Liver (tissue), 9 donors: ENCODE measurements around the gene CARD14. TPM values are rescaled to one million over a fixed set of nuclear protein-coding genes. Genes with fewer than 3 reads are reported as not detected.

Source experiments
- DNase-seq: peaks from one replicate; pipeline ENCODE4 v3.0.0-alpha.2; 2017; ENCODE audit warnings: low spot score
- H3K27ac ChIP-seq, 2 donors: one replicate each; pipeline ENCODE4 v1.7.0; 2013; ENCODE audit warnings: inconsistent platforms in 2 of 2, low read length in 2 of 2, control low read depth in 1 of 2, low read depth in 1 of 2, mild to moderate bottlenecking in 1 of 2
- H3K27me3 ChIP-seq, 4 donors: one replicate each; pipeline versions ENCODE4 v1.6.1 to v1.7.0; 2013; ENCODE audit warnings: low read length in 3 of 4, inconsistent platforms in 1 of 4, mild to moderate bottlenecking in 1 of 4, moderate library complexity in 1 of 4; ENCODE audit not compliant: control insufficient read depth in 4 of 4, insufficient read depth in 4 of 4
- H3K36me3 ChIP-seq, 4 donors: one replicate each; pipeline versions ENCODE4 v1.6.1 to v1.7.0; 2013; ENCODE audit warnings: low read length in 3 of 4, mild to moderate bottlenecking in 3 of 4, low read depth in 1 of 4, moderate library complexity in 1 of 4; ENCODE audit not compliant: control insufficient read depth in 4 of 4, insufficient read depth in 3 of 4
- H3K4me1 ChIP-seq, 4 donors: one replicate each; pipeline versions ENCODE4 v1.6.1 to v1.7.0; 2013; ENCODE audit warnings: low read length in 3 of 4, mild to moderate bottlenecking in 3 of 4, moderate library complexity in 1 of 4; ENCODE audit not compliant: control insufficient read depth in 4 of 4, insufficient read depth in 4 of 4
- H3K4me3 ChIP-seq, 3 donors: one replicate each; pipeline versions ENCODE4 v1.6.1 to v1.7.0; 2013; ENCODE audit warnings: low read length in 3 of 3, control low read depth in 1 of 3, low read depth in 1 of 3, mild to moderate bottlenecking in 1 of 3
- H3K9ac ChIP-seq, 2 donors: one replicate each; pipeline ENCODE4 v1.7.0; 2013; ENCODE audit warnings: low read length in 2 of 2, mild to moderate bottlenecking in 2 of 2, moderate library complexity in 2 of 2, control low read depth in 1 of 2, low read depth in 1 of 2
- H3K9me3 ChIP-seq, 4 donors: one replicate each; pipeline versions ENCODE4 v1.6.1 to v1.7.0; 2013; ENCODE audit warnings: low read length in 3 of 4; ENCODE audit not compliant: control insufficient read depth in 4 of 4
- CTCF ChIP-seq: fragments of 150-350 bp; IDR thresholded peaks from 2 replicates; pipeline ENCODE4 v1.5.1; 2017; ENCODE audit warnings: improper control_type of control experiment, low read depth, low read length; ENCODE audit not compliant: missing input control
- FOXA2 ChIP-seq: IDR thresholded peaks from 2 replicates; pipeline ENCODE4 v1.6.1; 2016; ENCODE audit warnings: antibody characterized with exemption
- GABPA ChIP-seq, 2 donors: IDR thresholded peaks in 1 of 2; conservative IDR thresholded peaks in 1 of 2; 2 replicates each; pipeline ENCODE4 v1.6.1; 2016; ENCODE audit warnings: antibody characterized with exemption in 2 of 2, mild to moderate bottlenecking in 1 of 2, moderate library complexity in 1 of 2
- HNF4A ChIP-seq, 2 donors: conservative IDR thresholded peaks; 2 replicates each; pipeline ENCODE4 v1.6.1; 2016; ENCODE audit warnings: antibody characterized with exemption in 2 of 2, mild to moderate bottlenecking in 2 of 2
- HNF4G ChIP-seq: IDR thresholded peaks from 2 replicates; pipeline ENCODE4 v1.6.1; 2016; ENCODE audit warnings: antibody characterized with exemption
- JUND ChIP-seq, 2 donors: IDR thresholded peaks; 2 replicates each; pipeline ENCODE4 v1.6.1; 2016; ENCODE audit warnings: antibody characterized with exemption in 2 of 2
- MAX ChIP-seq: IDR thresholded peaks from 2 replicates; pipeline ENCODE4 v1.6.1; 2016; ENCODE audit warnings: antibody characterized with exemption
- RAD21 ChIP-seq, 2 donors: IDR thresholded peaks; 2 replicates each; pipeline ENCODE4 v1.6.1; 2016; ENCODE audit warnings: antibody characterized with exemption in 2 of 2, mild to moderate bottlenecking in 2 of 2
- SP1 ChIP-seq: IDR thresholded peaks from 2 replicates; pipeline ENCODE4 v1.6.1; 2018; ENCODE audit warnings: antibody characterized with exemption, mild to moderate bottlenecking
- YY1 ChIP-seq: IDR thresholded peaks from 2 replicates; pipeline ENCODE4 v1.6.1; 2016; ENCODE audit warnings: antibody characterized with exemption, mild to moderate bottlenecking
- ZBTB33 ChIP-seq: IDR thresholded peaks from 2 replicates; pipeline ENCODE4 v1.6.1; 2016; ENCODE audit warnings: antibody characterized with exemption
- WGBS: extraction: QIAGEN DNeasy Blood & Tissue Kit; methylation state at CpG from one replicate; pipeline ENCODE4 v1.1.7; 2013; 5-methylcytosine and 5-hydroxymethylcytosine counted together
- polyA plus RNA-seq, 2 donors: library from polyadenylated mRNA; stranded (reverse) in 1 of 2; unstranded in 1 of 2; fragments of 200-250 nt in 1 of 2; fragments of >200 nt in 1 of 2; fragmentation: Nextera tagmentation in 1 of 2; extraction: Ambion mirVana in 1 of 2; gene quantifications; one replicate each; pipeline versions ENCODE4 v1.2.1 to v1.2.3, GENCODE V29; 2013 to 2015
- total RNA-seq, 2 donors: library from RNA; depleted of rRNA; stranded (reverse); fragments of >200 nt; gene quantifications; one replicate each; pipeline ENCODE4 v1.2.3, GENCODE V29; 2014
- TF ChIP-seq, protein P1 (sequence below): IDR thresholded peaks from 2 replicates; pipeline ENCODE4 v1.6.1; 2016; ENCODE audit warnings: antibody characterized with exemption
- donor health status: healthy.
- donor health status: healthy.
- donor health status: healthy.
- donor health status: healthy.
- donor health status: healthy.

CARD14 gene
- total and polyA plus RNA-seq, 4 donors: 0.07 to 0.70 (median 0.29) TPM

DNA sequence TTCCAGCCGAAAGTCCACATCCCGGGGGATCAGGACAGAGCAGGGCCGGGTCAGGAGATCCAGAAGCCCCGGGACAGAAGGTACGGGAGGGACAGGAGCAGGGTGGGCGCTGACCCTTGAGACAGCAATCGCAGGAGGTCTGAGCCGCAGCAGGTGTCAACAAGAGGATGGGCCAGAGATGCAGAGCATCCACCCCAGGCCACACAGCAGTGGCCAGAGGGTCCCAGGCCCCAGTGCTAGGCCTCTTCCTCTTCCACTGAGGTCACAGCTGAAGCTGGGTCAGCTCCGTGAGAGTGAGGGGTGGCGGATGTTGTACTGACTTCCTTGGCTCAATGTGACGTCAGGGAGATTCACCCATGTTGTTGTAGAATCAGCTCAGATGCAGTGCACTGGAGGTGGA is 82.1 kb downstream of the CARD14 start:
- H3K4me1 ChIP-seq: no peaks in the 10 kb centered on the region
- DNase-seq: no peak
- no peak overlapping the region for H3K9ac ChIP-seq
- H3K9me3 ChIP-seq: no peaks in the 10 kb centered on the region
- peaks cover 0 to 4% (median 0%) of the 10 kb centered on the region in 4 donors for H3K36me3 ChIP-seq
- WGBS: 93% methylated on average over 11 of the region's 11 CpGs
- no peaks in the 10 kb centered on the region for H3K27me3 ChIP-seq
- TF ChIP-seq JUND (IDR thresholded peaks at IDR 0.05): no peak
- TF ChIP-seq YY1: no peak
- no peak for TF ChIP-seq ZBTB33
- TF ChIP-seq HNF4G: no peak
- no peak for TF ChIP-seq SP1
- no peak for TF ChIP-seq GABPA (IDR thresholded peaks at IDR 0.05 in 1 of 2, conservative IDR thresholded peaks at IDR 0.05 in 1 of 2)
- TF ChIP-seq FOXA2: no peak
- no peak overlapping the region for H3K27ac ChIP-seq
- H3K4me3 ChIP-seq: no peak overlapping the region

DNA sequence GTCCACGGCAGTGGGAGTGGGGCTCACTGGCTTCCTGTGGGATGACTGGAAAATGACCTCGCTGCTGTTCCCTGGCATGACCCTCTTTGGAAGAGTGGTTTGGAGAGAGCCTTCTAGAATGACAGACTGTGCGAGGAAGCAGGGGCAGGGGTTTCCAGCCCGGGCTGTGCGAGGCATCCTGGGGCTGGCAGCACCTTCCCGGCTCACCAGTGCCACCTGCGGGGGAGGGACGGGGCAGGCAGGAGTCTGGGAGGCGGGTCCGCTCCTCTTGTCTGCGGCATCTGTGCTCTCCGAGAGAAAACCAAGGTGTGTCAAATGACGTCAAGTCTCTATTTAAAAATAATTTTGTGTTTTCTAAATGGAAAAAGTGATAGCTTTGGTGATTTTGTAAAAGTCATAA is 83.0 kb downstream of the CARD14 start:
- H3K9me3 ChIP-seq: no peaks in the 10 kb centered on the region
- WGBS: 47% methylated on average over 13 of the region's 13 CpGs
- no peak overlapping the region for H3K9ac ChIP-seq
- no peak overlapping the region for H3K4me3 ChIP-seq
- H3K27me3 ChIP-seq: no peaks in the 10 kb centered on the region
- DNase-seq: no peak
- H3K27ac ChIP-seq: no peak overlapping the region
- no peaks in the 10 kb centered on the region for H3K4me1 ChIP-seq
- TF ChIP-seq CTCF (peak; percentile 50), RAD21 (IDR thresholded peaks at IDR 0.05) (peak; percentile 68 to 72), HNF4A (conservative IDR thresholded peaks at IDR 0.05) (no peak)
- H3K36me3 ChIP-seq: peaks cover 0 to 3% (median 0%) of the 10 kb centered on the region in 4 donors

DNA sequence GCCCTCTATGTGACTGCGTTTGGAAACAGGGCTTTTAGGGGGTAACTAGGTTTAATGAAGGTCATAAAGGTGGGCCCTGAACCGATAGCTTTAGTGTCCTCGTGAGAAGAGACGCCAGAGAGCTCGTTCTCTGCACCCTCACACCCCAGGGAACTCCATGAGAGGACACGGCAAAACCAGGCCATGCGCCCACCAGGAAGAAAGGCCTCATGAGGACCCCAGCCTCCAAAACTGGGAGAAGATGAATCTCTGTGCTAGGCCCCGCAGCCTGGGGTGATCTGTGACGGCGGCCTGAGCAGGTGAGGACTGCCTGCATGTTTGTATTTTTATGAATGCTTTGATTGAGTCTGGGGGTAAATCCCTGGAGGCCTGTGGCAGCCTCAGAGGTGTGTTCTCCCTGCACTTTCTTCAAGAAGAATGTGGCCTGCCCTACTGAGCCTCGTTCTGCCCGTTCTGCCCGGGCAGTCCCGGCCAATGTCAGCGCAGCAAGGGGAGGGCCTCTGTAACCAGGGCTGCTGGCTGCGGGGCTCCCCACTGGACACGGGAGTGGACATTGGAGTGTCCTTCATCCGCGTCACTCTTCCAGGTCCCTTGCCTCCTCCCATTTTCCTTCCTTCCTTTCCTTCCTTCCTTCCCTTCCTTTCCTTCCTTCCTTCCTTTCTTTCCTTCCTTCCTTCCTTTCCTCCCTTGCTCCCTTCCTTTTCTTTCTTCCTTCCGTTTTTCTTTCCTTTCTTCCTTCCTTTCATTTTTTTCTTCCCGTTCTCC is 84.0 kb downstream of the CARD14 start:
- no peak for DNase-seq
- 92% methylated on average over 21 of the region's 21 CpGs for WGBS
- no peaks in the 10 kb centered on the region for H3K9me3 ChIP-seq
- TF ChIP-seq SP1 (no peak), GABPA (IDR thresholded peaks at IDR 0.05 in 1 of 2, conservative IDR thresholded peaks at IDR 0.05 in 1 of 2) (no peak), MAX (no peak)
- TF ChIP-seq, protein P1, sequence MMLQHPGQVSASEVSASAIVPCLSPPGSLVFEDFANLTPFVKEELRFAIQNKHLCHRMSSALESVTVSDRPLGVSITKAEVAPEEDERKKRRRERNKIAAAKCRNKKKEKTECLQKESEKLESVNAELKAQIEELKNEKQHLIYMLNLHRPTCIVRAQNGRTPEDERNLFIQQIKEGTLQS: no peak
- H3K4me3 ChIP-seq: no peak overlapping the region
- H3K27ac ChIP-seq: no peak overlapping the region
- H3K27me3 ChIP-seq: no peaks in the 10 kb centered on the region
- no peak overlapping the region for H3K9ac ChIP-seq
- H3K36me3 ChIP-seq: peaks cover 0 to 3% (median 0%) of the 10 kb centered on the region in 4 donors
- H3K4me1 ChIP-seq: no peaks in the 10 kb centered on the region
